Ureter (tissue), 1 donor: ENCODE data around the gene RYR1. TPM values are rescaled to one million over a fixed set of nuclear protein-coding genes. Genes with fewer than 3 reads are reported as not detected.
"Not testable (repeated sequence)": the region's sequence is repeated elsewhere in the genome, so short reads cannot be mapped to it uniquely, and the experiment has no call there.

ENCODE experiments used
- DNase-seq: peaks from one replicate; pipeline ENCODE4 v3.0.0-alpha.2; 2020; ENCODE audit warnings: low spot score
- total RNA-seq: library from RNA; stranded (reverse); gene quantifications from one replicate; pipeline ENCODE4 v1.2.4, GENCODE V29; 2023
- donor health status: DM: yes; HTN: yes; CAD: no.

Gene RYR1
- total RNA-seq, 1 donor from 2014 or later = 3.4 TPM

DNA sequence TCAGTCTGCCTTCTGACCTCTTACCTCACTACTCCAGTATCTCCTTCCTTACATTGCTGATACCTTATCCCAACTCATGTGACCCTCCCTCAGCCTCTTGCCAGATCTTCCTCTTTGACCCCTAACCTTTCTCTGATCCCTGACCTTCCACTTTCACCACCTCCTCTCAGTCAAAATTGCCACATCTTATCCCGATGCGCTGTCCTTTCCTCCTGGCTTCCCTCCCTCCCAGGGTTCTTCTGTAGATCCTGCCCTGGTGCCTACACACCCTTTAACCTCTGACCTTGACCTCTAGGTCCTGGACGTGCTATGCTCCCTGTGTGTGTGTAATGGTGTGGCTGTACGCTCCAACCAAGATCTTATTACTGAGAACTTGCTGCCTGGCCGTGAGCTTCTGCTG lies 23.7 kb downstream of the RYR1 start:
- DNase-seq = no peak

DNA sequence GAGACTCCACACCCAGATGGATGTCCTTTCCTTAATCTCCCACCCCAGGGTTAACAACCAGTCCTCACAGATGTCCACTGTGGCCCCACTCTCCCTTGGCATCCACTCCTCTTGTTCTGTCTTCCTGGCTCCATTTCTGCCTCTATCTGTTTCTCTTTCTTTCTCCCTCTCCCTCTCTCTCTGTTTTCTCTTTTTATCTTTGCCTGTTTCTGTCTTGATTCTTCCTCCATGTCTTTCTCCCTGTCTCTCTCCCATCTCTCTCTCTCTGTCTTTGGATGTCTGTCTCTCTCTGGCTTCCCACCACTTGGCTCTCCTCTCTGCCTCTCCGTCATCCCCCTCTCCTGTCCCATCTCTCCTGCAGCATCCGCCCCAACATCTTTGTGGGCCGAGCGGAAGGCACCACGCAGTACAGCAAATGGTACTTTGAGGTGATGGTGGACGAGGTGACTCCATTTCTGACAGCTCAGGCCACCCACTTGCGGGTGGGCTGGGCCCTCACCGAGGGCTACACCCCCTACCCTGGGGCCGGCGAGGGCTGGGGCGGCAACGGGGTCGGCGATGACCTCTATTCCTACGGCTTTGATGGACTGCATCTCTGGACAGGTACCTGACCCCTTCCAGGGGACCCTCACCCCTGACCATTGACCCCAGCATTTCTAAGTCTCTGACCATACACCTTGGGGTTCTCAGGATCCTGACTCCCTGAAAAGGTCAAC lies 24.4 kb downstream of the RYR1 start:
- DNase-seq = no peak

DNA sequence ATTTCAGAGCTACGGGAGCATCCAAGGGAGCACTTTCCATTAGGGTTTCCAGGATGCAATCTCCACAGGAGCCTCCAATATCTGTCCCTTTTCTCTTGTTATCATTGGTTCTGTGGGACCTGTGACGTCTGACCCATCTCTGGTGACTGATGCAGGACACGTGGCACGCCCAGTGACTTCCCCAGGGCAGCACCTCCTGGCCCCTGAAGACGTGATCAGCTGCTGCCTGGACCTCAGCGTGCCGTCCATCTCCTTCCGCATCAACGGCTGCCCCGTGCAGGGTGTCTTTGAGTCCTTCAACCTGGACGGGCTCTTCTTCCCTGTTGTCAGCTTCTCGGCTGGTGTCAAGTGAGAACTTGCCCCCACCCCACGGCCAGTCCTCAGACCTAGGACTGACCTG lies 25.5 kb downstream of the RYR1 start:
- DNase-seq = no peak

DNA sequence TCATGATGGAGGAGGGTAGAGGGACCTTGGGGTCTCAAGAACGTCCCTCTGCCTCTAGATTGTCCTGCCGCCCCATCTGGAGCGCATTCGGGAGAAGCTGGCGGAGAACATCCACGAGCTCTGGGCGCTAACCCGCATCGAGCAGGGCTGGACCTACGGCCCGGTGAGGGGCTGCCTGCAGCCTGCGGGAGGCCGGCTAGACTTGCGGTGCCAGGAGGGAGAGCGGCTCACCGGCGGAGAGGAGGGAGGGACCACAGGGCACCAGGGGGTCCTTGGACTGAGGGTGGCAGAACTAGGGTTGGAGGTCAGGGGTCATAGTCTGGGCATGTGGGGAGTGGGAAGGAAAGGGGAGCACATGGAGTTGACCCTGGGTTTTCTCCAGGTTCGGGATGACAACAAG lies 29.9 kb downstream of the RYR1 start:
- DNase-seq = no peak

DNA sequence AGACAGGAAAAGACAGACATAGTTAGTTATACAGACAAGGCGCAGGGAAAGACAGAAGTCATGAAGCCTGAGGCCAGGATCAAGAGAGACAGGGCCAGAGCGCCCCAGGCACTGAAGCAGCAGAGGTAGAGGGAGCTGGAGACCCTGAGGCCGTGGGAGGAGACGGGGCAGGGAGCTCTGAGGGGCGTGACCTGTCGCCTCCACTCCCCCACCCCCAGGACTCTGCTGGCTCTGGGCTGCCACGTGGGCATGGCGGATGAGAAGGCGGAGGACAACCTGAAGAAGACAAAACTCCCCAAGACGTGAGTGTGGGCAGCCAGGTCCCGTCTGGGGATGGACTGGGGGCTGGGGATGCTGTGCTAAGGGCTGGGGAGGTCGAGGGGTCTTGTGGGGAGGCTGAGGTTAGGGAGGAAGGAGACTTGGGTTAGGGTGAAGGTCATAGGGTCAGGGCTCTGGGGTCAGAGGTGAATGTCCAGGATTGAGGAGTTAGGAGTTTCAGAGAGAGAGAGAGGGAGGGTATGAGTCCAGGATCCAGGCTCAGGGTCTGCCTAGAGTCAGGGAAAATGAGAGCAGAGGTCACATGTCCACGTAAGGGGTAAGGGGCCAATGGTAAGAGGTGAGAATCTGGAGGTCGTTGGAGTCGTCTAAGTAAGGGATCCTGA lies 31.1 kb downstream of the RYR1 start:
- DNase-seq = no peak

DNA sequence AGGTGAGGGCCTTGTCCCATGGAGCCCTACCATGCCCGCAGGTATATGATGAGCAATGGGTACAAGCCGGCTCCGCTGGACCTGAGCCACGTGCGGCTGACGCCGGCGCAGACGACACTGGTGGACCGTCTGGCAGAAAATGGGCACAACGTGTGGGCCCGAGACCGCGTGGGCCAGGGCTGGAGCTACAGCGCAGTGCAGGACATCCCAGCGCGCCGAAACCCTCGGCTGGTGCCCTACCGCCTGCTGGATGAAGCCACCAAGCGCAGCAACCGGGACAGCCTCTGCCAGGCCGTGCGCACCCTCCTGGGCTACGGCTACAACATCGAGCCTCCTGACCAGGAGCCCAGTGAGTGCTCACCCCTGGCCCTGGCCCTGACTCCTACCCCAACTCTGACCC lies 32.6 kb downstream of the RYR1 start:
- no peak for DNase-seq

DNA sequence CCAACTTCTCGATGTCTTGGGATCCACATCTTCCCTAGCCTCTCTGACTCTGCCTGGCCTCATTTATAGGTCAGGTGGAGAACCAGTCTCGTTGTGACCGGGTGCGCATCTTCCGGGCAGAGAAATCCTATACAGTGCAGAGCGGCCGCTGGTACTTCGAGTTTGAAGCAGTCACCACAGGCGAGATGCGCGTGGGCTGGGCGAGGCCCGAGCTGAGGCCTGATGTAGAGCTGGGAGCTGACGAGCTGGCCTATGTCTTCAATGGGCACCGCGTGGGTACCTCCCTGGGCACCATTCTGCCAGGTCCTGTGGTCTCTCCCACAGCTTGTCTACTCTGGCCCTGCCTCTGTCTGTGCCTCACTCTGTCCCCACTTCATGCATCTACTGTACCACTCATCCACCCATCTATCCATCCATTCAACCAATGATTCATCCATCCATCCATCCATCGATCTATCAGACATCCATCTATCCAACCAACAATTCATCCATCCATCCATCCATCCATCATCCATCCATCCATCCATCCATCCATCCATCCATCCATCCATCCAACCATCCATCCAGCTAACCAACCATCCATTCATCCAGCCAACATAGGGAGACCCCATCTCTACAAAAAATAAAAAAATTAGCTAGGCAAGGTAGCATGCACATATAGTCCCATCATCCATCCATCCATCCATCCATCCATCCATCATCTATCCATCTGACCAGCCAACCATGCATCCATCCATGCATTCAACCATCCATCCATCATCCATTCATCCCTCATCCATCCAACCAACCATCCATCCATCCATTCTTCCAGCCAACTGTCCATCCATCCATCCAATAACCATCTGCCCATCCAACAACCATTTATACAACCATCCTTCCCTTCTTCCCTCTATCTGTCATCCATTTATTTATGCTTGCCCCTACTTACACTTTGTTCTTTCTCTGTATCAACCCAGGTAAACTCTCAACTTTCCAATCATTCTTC lies 34.3 kb downstream of the RYR1 start:
- DNase-seq = no peak

DNA sequence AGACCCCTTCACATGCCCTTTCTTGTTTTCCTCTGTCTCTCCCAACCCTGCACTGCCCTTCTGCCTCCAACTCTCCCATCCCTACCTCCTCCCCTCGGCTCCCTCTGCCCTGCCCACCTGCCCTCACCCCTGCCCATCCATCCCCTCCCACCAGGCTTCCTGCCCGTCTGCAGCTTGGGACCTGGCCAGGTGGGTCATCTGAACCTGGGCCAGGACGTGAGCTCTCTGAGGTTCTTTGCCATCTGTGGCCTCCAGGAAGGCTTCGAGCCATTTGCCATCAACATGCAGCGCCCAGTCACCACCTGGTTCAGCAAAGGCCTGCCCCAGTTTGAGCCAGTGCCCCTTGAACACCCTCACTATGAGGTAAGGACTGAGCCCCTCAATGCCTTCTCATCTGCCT lies 35.7 kb downstream of the RYR1 start:
- DNase-seq = no peak

DNA sequence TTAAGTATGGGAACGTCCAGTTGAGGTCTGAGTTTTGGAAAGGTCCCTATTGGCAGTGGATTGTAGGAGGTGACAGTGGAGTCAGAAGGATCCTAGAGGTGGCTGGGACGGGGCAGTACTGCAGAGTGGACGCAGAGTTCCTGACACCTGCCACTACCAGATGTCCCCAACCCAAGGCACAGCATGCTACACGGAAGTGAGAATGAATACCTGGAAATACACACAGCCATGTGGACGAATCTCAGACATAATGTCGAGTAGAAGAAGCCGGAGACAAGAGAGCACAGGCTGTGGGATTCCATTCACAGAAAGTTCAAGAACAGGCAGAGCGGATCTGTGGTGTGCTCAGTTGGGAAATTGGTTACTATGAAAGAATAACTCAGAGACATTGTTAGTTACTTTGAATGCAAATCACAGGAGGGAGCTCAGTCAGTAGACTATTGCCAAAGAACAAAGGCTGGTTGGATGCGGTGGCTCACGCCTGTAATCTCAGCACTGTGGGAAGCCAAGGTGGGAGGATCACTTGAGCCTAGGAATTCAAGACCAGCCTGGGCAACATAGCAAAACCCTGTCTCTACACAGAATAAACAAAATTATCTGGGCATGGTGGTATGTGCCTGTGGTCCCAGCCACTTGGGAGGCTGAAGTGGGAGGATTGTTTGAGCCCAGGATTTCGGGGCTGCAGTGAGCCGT lies 37.4 kb downstream of the RYR1 start:
- no peak for DNase-seq

DNA sequence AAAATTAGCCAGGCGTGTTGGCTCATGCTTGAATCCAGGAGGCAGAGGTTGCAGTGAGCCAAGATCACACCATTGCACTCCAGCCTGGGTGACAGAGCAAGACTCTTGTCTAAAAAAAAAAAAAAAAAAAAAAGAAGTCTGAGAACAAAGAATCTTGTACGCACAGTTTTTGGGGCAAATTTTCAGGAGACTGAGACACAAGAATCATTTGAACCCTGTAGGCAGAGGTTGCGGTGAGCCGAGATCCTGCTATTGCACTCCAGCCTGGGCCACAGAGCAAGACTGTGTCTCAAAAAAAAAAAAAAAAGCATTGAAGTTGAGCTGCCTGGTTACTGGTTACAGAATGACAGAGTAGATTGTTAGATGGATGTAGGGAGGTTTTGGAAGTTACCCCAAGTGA lies 39.2 kb downstream of the RYR1 start:
- DNase-seq = not testable (repeated sequence)

DNA sequence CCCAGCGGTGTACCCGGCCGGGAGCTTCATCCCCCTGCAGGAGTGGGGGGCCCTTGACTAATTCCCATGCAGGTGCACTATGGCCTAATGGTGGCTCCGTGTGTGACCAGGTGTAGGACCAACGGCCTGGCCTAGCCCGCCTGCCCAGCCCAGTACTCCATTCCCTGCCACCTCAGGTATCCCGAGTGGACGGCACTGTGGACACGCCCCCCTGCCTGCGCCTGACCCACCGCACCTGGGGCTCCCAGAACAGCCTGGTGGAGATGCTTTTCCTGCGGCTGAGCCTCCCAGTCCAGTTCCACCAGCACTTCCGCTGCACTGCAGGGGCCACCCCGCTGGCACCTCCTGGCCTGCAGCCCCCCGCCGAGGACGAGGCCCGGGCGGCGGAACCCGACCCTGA lies 39.7 kb downstream of the RYR1 start:
- DNase-seq = no peak

DNA sequence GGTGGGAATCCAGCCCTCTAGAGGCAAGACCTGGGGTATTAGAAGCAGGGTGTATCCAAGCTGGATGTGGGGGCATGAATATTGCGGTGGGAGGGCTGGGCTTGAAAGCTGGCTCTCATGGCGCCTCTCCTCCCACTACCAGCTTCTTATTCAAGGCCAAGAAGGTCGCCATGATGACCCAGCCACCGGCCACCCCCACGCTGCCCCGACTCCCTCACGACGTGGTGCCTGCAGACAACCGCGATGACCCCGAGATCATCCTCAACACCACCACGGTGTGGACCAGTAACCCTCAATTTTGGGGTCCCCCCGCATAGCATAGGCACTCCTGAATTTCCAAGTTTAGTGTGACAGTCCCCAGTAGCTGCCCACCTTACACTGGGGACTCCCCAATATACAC lies 41.7 kb downstream of the RYR1 start:
- no peak for DNase-seq

DNA sequence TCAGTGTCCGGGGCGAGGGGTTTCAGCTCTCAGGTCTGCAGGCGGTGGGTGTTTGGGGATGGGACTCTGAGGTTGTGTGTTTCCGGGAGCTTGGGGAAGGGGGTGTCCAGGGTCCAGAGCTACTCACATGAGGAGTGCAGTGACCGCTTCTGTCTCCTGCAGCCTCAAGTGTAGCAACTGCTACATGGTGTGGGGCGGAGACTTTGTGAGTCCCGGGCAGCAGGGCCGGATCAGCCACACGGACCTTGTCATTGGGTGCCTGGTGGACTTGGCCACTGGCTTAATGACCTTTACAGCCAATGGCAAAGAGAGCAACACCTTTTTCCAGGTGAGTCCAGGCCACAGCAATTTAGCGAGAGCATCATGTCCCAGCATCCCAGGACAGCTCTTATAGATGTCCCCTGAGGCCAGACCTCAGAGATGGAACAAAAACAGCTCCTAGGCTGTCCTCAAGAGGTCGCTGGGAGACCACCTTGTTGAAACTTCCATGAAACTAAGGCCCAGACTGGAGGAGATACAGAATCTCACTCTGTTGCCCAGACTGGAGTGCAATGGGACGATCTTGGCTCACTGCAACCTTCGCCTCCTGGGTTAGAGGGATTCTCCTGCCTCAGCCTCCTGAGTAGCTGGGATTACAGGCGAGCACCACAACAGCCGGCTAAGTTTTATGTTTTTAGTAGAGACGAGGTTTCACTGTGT lies 44.9 kb downstream of the RYR1 start:
- no peak for DNase-seq

DNA sequence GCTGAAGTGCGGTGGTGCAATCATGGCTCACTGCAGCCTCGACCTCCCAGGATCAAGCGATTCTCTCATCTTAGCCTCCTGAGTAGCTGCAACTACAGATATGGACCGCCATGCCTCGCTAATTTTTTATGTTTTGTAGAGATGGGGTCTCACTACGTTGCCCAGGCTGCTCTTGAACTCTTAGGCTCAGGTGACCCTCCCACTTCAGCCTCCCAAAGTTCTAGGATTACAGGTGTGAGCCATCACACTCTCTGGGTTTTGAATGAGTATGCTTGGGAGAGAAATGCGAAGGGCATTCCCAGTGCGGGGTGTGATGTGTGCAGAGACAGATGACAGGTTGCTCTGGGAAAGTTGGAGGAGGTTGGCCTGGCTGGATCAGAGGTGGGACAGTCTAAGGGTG lies 49.0 kb downstream of the RYR1 start:
- no peak for DNase-seq

DNA sequence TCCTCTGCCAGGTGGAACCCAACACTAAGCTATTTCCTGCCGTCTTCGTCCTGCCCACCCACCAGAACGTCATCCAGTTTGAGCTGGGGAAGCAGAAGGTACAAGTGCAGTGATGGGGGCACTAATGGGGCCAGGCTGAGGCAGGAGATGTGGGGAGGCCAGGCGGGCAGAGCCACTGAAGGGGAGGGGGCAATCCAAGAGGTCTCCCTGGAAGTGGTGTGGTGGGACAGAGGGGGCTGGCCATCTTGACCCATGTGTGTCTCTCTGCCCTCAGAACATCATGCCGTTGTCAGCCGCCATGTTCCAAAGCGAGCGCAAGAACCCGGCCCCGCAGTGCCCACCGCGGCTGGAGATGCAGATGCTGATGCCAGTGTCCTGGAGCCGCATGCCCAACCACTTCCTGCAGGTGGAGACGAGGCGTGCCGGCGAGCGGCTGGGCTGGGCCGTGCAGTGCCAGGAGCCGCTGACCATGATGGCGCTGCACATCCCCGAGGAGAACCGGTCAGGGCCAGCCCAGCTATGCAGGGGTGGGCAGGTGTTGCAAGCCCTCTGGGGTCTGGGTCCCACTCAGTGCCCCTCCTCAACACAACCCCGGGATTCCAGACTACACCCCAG lies 49.6 kb downstream of the RYR1 start:
- no peak for DNase-seq

DNA sequence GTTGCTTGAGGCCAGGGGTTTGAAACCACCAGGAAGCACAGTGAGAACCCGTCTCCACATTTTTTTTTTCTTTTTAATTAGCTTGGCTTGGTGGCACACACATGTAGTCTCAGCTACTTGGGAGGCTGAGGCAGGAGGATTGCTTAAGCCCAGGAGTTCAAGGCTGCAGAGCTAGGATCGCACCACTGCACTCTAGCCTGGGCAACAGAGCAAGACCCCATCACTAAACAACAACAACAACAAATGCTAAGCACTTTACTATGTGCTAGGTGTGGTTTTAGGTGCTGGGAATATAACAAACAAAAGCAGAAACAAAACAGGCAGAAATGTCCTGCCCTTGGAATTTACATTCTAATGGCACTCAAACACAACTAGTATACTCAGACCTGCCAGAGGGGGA lies 51.3 kb downstream of the RYR1 start:
- DNase-seq = no peak

DNA sequence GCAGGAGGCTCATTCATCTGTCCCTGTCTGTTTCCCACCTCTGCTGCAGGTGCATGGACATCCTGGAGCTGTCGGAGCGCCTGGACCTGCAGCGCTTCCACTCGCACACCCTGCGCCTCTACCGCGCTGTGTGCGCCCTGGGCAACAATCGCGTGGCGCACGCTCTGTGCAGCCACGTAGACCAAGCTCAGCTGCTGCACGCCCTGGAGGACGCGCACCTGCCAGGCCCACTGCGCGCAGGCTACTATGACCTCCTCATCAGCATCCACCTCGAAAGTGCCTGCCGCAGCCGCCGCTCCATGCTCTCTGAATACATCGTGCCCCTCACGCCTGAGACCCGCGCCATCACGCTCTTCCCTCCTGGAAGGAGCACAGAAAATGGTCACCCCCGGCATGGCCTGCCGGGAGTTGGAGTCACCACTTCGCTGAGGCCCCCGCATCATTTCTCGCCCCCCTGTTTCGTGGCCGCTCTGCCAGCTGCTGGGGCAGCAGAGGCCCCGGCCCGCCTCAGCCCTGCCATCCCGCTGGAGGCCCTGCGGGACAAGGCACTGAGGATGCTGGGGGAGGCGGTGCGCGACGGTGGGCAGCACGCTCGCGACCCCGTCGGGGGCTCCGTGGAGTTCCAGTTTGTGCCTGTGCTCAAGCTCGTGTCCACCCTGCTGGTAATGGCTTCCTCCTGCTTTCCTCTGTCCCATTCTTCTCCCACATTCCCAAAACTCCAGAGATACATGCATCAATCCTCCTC lies 52.2 kb downstream of the RYR1 start:
- DNase-seq = no peak

DNA sequence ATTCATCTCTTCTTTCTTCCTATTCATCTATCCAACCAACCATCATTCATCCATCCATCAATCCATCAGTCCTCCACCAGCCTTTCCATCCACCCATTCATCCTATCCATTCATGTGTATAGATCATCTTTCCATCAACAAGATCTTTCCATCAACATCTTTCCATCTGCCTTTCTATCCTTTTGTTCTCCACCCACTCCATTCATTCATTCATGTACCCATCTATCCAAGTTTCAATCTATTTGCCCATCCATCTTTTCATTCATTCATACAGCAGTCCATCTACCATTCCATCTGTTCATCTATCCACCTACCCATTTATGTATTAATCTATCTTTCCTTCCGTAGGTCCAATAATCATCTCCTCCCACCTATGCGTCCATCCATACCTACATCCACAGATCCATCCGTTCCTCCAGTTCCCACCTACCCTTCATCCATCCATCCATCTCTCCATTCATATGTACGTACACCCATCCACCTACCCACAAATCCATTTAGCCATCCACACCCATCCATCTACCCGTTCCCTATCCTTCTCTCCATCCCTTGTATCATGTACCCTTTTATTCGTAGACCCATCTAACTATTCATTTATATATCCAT lies 53.3 kb downstream of the RYR1 start:
- no peak for DNase-seq

DNA sequence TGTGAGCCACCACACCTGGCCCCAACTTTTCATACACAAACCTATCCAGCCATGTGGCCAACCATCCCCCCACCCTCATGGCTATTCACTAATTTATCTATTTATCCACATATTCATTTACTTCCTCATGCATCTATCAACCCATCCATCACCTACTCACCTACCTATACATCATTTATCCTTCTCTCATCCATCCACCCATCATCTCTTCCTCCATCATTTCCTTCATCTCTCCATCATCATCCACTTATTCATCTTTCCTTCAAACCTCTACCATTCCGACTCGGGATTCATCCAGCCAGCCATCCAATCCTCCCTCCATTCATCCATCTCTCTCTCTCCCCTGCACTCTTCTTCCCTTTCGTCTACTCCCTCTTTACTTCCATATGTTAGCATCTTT lies 54.6 kb downstream of the RYR1 start:
- DNase-seq = no peak
